HCT116 (cell line): Measurements from ENCODE around the gene NDC1. TPM values are rescaled to one million over a fixed set of nuclear protein-coding genes. Genes with fewer than 3 reads are reported as not detected.

Experiments
- ATAC-seq: fragments of 200-7000 bp; cut with Tn5 transposase; 2 replicates; pipeline ENCODE4 v1.9.1; 2020; ENCODE audit warnings: mild to moderate bottlenecking, moderate library complexity
- BruUV-seq: library from RNA; stranded (reverse); fragments of 400-500 nt; replicated peaks from 2 replicates; lab custom pipeline; 2021; lab: Mats Ljungman, UMichigan
- CTCF ChIA-PET: fragments of 300-600 bp; sonication (Branson Sonifier 250); formaldehyde crosslinking; loops from one replicate; lab custom pipeline; 2021; ENCODE audit warnings: antibody characterized with exemption; lab: Charles Lee
- POLR2A ChIA-PET: fragments of 300-600, 350-600 bp; sonication (Branson Sonifier 250); formaldehyde crosslinking; loops from one replicate; lab custom pipeline; 2021; ENCODE audit warnings: antibody characterized with exemption; lab: Charles Lee
- RAD21 ChIA-PET, 2 experiments: fragments of 300-600 bp; sonication (Branson Sonifier 250); formaldehyde crosslinking; loops; one replicate each; lab custom pipeline; 2023; ENCODE audit warnings: low total read pairs in 2 of 2; ENCODE audit not compliant: uncharacterized antibody in 2 of 2, unreplicated experiment in 2 of 2, low non-redundant PET in 1 of 2; lab: Charles Lee
- DNase-seq: peaks from one replicate; pipeline ENCODE4 v3.0.0-alpha.2; 2010; ENCODE audit warnings: low read depth, low spot score
- H2AFZ ChIP-seq: fragments of 200-600 bp; shearing (Covaris generic), sonication (generic); 2 replicates; pipeline ENCODE4 v1.6.1; 2017; ENCODE audit warnings: low read depth, mixed run types, mixed read lengths, antibody characterized with exemption, low read length; ENCODE audit not compliant: poor library complexity, severe bottlenecking
- H3K27ac ChIP-seq: 2 replicates; pipeline ENCODE4 v1.5.1; 2012; ENCODE audit warnings: low read depth, low read length
- H3K27me3 ChIP-seq: fragments of 200-600 bp; sonication (generic); 2 replicates; pipeline ENCODE4 v1.6.1; 2016; ENCODE audit warnings: mixed run types, low read length, mixed read lengths; ENCODE audit not compliant: insufficient read depth
- H3K36me3 ChIP-seq, 2 experiments: fragments of 200-500 bp in 1 of 2; fragments of 200-600 bp in 1 of 2; sonication (Bioruptor generic) in 1 of 2; sonication (generic) in 1 of 2; 2 replicates each; pipeline versions ENCODE4 v1.5.1 to v1.6.1; 2014 to 2016; ENCODE audit warnings: low read length in 2 of 2, inconsistent platforms in 1 of 2, mixed read lengths in 1 of 2, mixed run types in 1 of 2; ENCODE audit not compliant: insufficient read depth in 2 of 2, control insufficient read depth in 1 of 2
- H3K4me1 ChIP-seq, 2 experiments: fragments of 200-600 bp in 1 of 2; sonication (generic) in 1 of 2; 2 replicates each; pipeline versions ENCODE4 v1.5.1 to v1.6.1; 2012 to 2017; ENCODE audit warnings: low read length in 2 of 2, inconsistent platforms in 1 of 2, mild to moderate bottlenecking in 1 of 2, mixed read lengths in 1 of 2, mixed run types in 1 of 2, moderate library complexity in 1 of 2; ENCODE audit not compliant: insufficient read depth in 2 of 2, control insufficient read depth in 1 of 2
- H3K4me2 ChIP-seq: fragments of 200-600 bp; sonication (generic); 2 replicates; pipeline ENCODE4 v1.6.1; 2017; ENCODE audit warnings: mixed run types, low read length, mixed read lengths
- H3K4me3 ChIP-seq, 2 experiments: fragments of 200-600 bp in 1 of 2; sonication (generic) in 1 of 2; replicated peaks in 1 of 2; 2 replicates each; pipeline ENCODE4 v1.5.1; 2011 to 2016; ENCODE audit warnings: low read length in 2 of 2, control low read depth in 1 of 2, low read depth in 1 of 2, mild to moderate bottlenecking in 1 of 2, mixed read lengths in 1 of 2, mixed run types in 1 of 2
- H3K79me2 ChIP-seq: fragments of 200-600 bp; sonication (generic); 2 replicates; pipeline ENCODE4 v1.6.1; 2017; ENCODE audit warnings: mild to moderate bottlenecking, mixed run types, low read length, moderate library complexity, mixed read lengths; ENCODE audit not compliant: insufficient read depth
- H3K9ac ChIP-seq: fragments of 200-600 bp; sonication (generic); 2 replicates; pipeline ENCODE4 v1.6.1; 2016; ENCODE audit warnings: low read length, mixed read lengths
- H3K9me2 ChIP-seq: fragments of 200-600 bp; sonication (generic), shearing (Covaris generic); 2 replicates; pipeline ENCODE4 v1.6.1; 2017; ENCODE audit warnings: mixed run types, mild to moderate bottlenecking, moderate library complexity; ENCODE audit not compliant: insufficient read depth
- H3K9me3 ChIP-seq, 2 experiments: fragments of 200-500 bp in 1 of 2; fragments of 200-600 bp in 1 of 2; sonication (Bioruptor generic) in 1 of 2; sonication (generic) in 1 of 2; 2 replicates each; pipeline ENCODE4 v1.6.1; 2014 to 2017; ENCODE audit warnings: low read length in 2 of 2, mixed read lengths in 2 of 2, inconsistent platforms in 1 of 2, low read depth in 1 of 2, mild to moderate bottlenecking in 1 of 2, mixed run types in 1 of 2, moderate library complexity in 1 of 2; ENCODE audit not compliant: control insufficient read depth in 1 of 2, insufficient read depth in 1 of 2
- H4K20me1 ChIP-seq: fragments of 200-600 bp; sonication (generic), shearing (Covaris generic); 2 replicates; pipeline ENCODE4 v1.6.1; 2017; ENCODE audit warnings: mixed run types, mild to moderate bottlenecking, moderate library complexity; ENCODE audit not compliant: insufficient read depth
- ATF3 ChIP-seq: IDR thresholded peaks from 2 replicates; pipeline ENCODE4 v1.6.1; 2012
- EGR1 ChIP-seq: IDR thresholded peaks from 2 replicates; pipeline ENCODE4 v1.6.1; 2012; ENCODE audit warnings: low read depth
- JUND ChIP-seq: IDR thresholded peaks from 2 replicates; pipeline ENCODE4 v1.6.1; 2012
- POLR2AphosphoS5 ChIP-seq: IDR thresholded peaks from 2 replicates; pipeline ENCODE4 v1.6.1; 2011; ENCODE audit warnings: mild to moderate bottlenecking, low read depth, low read length, moderate library complexity
- SP1 ChIP-seq: IDR thresholded peaks from 2 replicates; pipeline ENCODE4 v1.6.1; 2012; ENCODE audit warnings: low read depth
- intact Hi-C: fragments of 100-400 bp; cut with micrococcal nuclease; formaldehyde crosslinking; loops from 2 replicates; pipeline ENCODE4 v1.10.0; 2022
- total RNA-seq: library from RNA; stranded (reverse); gene quantifications from one replicate; pipeline ENCODE4 v1.2.1, GENCODE V29; 2021; ENCODE audit not compliant: unreplicated experiment
- TF ChIP-seq, protein P1 (sequence below): IDR thresholded peaks from 2 replicates; pipeline ENCODE4 v1.6.1; 2011; ENCODE audit warnings: mild to moderate bottlenecking, low read length, moderate library complexity; ENCODE audit not compliant: insufficient replicate concordance; ENCODE audit errors: extremely low read depth

Gene NDC1
- total RNA-seq, 1 experiment from 2014 or later, result 54.7 TPM

- Histone ChIP-seq H3K27me3 (no peaks in the 10 kb centered on the region), H3K4me2 (no peak overlapping the region), H3K79me2 (0 out of 2 replicates have a peak, but pooled peaks cover 6% of the 10 kb centered on the region), H3K9me2 (no peaks in the 10 kb centered on the region), H3K9me3 (no peaks in the 10 kb centered on the region), H3K27ac (no peak overlapping the region), H2AFZ (no peak overlapping the region), H4K20me1 (0 out of 2 replicates have a peak, but pooled peaks cover 3% of the 10 kb centered on the region), H3K4me1 (no peaks in the 10 kb centered on the region), H3K4me3 (no peak overlapping the region), H3K9ac (no peak overlapping the region), H3K36me3 (peaks cover 14 to 24% of the 10 kb centered on the region in 2 experiments; a peak in 2 of 4 replicates)
- ChIA-PET RAD21 (no interaction called here), CTCF (no interaction called here), POLR2A (no interaction called here)
- ATAC-seq (no peak), DNase-seq (no peak)
- BruUV-seq, result no TSS peak
- TF ChIP-seq JUND (no peak), POLR2AphosphoS5 (no peak), EGR1 (no peak), ATF3 (no peak)
- TF ChIP-seq, protein P1, sequence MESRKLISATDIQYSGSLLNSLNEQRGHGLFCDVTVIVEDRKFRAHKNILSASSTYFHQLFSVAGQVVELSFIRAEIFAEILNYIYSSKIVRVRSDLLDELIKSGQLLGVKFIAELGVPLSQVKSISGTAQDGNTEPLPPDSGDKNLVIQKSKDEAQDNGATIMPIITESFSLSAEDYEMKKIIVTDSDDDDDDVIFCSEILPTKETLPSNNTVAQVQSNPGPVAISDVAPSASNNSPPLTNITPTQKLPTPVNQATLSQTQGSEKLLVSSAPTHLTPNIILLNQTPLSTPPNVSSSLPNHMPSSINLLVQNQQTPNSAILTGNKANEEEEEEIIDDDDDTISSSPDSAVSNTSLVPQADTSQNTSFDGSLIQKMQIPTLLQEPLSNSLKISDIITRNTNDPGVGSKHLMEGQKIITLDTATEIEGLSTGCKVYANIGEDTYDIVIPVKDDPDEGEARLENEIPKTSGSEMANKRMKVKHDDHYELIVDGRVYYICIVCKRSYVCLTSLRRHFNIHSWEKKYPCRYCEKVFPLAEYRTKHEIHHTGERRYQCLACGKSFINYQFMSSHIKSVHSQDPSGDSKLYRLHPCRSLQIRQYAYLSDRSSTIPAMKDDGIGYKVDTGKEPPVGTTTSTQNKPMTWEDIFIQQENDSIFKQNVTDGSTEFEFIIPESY, result no peak
- intact Hi-C loops, result no loop called here
These were observed 66.4 kb downstream of the NDC1 start for GRCh38 chr1:53771648-53772047.

DNA sequence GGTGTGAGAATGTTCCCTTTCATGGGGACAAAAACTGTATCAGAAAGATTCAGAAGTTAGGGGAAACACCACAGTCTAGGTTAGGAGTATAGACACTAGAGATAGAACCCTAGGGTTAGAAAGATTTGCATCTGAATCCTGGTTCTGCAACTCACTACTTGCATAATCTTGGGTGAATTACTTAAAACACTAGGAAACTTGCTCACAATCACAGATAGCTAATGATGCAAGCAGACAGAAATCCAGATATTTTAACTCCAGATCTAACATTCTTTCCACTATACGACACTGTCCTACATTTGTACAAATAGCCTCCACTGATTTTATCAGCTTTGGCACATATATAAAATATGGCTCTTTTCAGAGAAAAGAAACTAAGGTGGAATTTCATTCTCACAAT lies 68.3 kb downstream of the NDC1 start:
- Histone ChIP-seq H3K9me3 (no peaks in the 10 kb centered on the region), H3K4me2 (no peak overlapping the region), H3K79me2 (no peaks in the 10 kb centered on the region), H2AFZ (no peak overlapping the region), H3K27me3 (no peaks in the 10 kb centered on the region), H3K9ac (no peak overlapping the region), H4K20me1 (0 out of 2 replicates have a peak, but pooled peaks cover 3% of the 10 kb centered on the region), H3K4me3 (no peak overlapping the region), H3K27ac (no peak overlapping the region), H3K9me2 (no peaks in the 10 kb centered on the region), H3K4me1 (no peaks in the 10 kb centered on the region), H3K36me3 (peaks cover 14 to 27% of the 10 kb centered on the region in 2 experiments; a peak in 2 of 4 replicates)
- CTCF ChIA-PET, result no interaction called here
- RAD21 ChIA-PET, result no interaction called here
- no peak for DNase-seq
- no peak for TF ChIP-seq SP1
- TF ChIP-seq, protein P1, result no peak
- intact Hi-C loops, result loop anchor here (5.0 kb wide), 1 partner anchor 282 kb away; no protein-coding TSS in a partner anchor
- ATAC-seq, result no peak
- no TSS peak for BruUV-seq
- POLR2A ChIA-PET, result no interaction called here
